Endothelial cell (in vitro differentiated cells): Measurements from ENCODE around the gene GNG12. TPM values are rescaled to one million over a fixed set of nuclear protein-coding genes. Genes with fewer than 3 reads are reported as not detected.

Experiments
- DNase-seq: peaks from one replicate; pipeline ENCODE4 v3.0.0; 2021; ENCODE audit warnings: low spot score
- H3K27ac Mint-ChIP-seq: one replicate; pipeline ENCODE4 v1.8.0; 2021; ENCODE audit warnings: mixed read lengths, inconsistent platforms; ENCODE audit not compliant: unreplicated experiment
- H3K27me3 Mint-ChIP-seq: one replicate; pipeline ENCODE4 v1.8.0; 2021; ENCODE audit warnings: mild to moderate bottlenecking, moderate library complexity, mixed read lengths, inconsistent platforms; ENCODE audit not compliant: unreplicated experiment
- H3K36me3 Mint-ChIP-seq: one replicate; pipeline ENCODE4 v1.8.0; 2021; ENCODE audit warnings: mild to moderate bottlenecking, low read depth, mixed read lengths, inconsistent platforms; ENCODE audit not compliant: unreplicated experiment
- H3K4me1 Mint-ChIP-seq: one replicate; pipeline ENCODE4 v1.8.0; 2021; ENCODE audit warnings: mild to moderate bottlenecking, mixed read lengths, inconsistent platforms; ENCODE audit not compliant: unreplicated experiment
- H3K4me3 Mint-ChIP-seq: one replicate; pipeline ENCODE4 v1.8.0; 2021; ENCODE audit warnings: mild to moderate bottlenecking, mixed read lengths, inconsistent platforms; ENCODE audit not compliant: unreplicated experiment
- H3K9me3 Mint-ChIP-seq: one replicate; pipeline ENCODE4 v1.8.0; 2021; ENCODE audit warnings: mixed read lengths, inconsistent platforms; ENCODE audit not compliant: unreplicated experiment
- CTCF ChIP-seq: fragments of 200-600 bp; sonication (generic); IDR thresholded peaks from one replicate; pipeline ENCODE4 v1.5.0; 2021; ENCODE audit warnings: antibody characterized with exemption; ENCODE audit not compliant: unreplicated experiment
- total RNA-seq: library from RNA; stranded (reverse); fragmentation: NEBNext Ultra II Directional; extraction: Animal tissue kit (Norgen Biotek cat#: 25700); gene quantifications from one replicate; pipeline ENCODE4 v1.2.1, GENCODE V29; 2021; ENCODE audit not compliant: unreplicated experiment

GNG12 gene
- total RNA-seq, 1 donor from 2014 or later: 26.2 TPM

GRCh38 chr1:67688526-67689219 lies 144.6 kb downstream of the GNG12 start:
- Mint-ChIP-seq H3K4me3 (peak overlapping the region; percentile 62), H3K4me1 (peaks cover 33% of the 10 kb centered on the region), H3K36me3 (peaks cover 17% of the 10 kb centered on the region), H3K27me3 (peaks cover 9% of the 10 kb centered on the region), H3K27ac (peak overlapping the region; percentile 79), H3K9me3 (no peaks in the 10 kb centered on the region)
- TF ChIP-seq CTCF: no peak
- peak; percentile 12 for DNase-seq

GRCh38 chr1:67687649-67688048 lies 145.6 kb downstream of the GNG12 start:
- Mint-ChIP-seq H3K4me3 (peak overlapping the region; percentile 85), H3K36me3 (peaks cover 17% of the 10 kb centered on the region), H3K4me1 (peaks cover 33% of the 10 kb centered on the region), H3K27ac (peak overlapping the region; percentile 70), H3K27me3 (peaks cover 9% of the 10 kb centered on the region), H3K9me3 (no peaks in the 10 kb centered on the region)
- no peak for DNase-seq
- TF ChIP-seq CTCF: no peak

- Mint-ChIP-seq H3K4me3 (peak overlapping the region; percentile 99), H3K36me3 (peaks cover 17% of the 10 kb centered on the region), H3K27me3 (peaks cover 9% of the 10 kb centered on the region)
These were observed 146.1 kb downstream of the GNG12 start for GRCh38 chr1:67687198-67687545.

GRCh38 chr1:67686267-67687197 lies 146.7 kb downstream of the GNG12 start:
- H3K36me3 Mint-ChIP-seq: peaks cover 17% of the 10 kb centered on the region
- peaks cover 9% of the 10 kb centered on the region for H3K27me3 Mint-ChIP-seq
- peak overlapping the region; percentile 99 for H3K4me3 Mint-ChIP-seq
- peak; percentile 62 for DNase-seq
- peak overlapping the region; percentile 97 for H3K27ac Mint-ChIP-seq
- no peaks in the 10 kb centered on the region for H3K9me3 Mint-ChIP-seq
- peaks cover 31% of the 10 kb centered on the region for H3K4me1 Mint-ChIP-seq
- no peak for TF ChIP-seq CTCF

More at GRCh38 chr1:67687198-67687545, 146.1 kb downstream of the GNG12 start:
- Mint-ChIP-seq H3K9me3 (no peaks in the 10 kb centered on the region), H3K27ac (peak overlapping the region; percentile 97), H3K4me1 (peaks cover 33% of the 10 kb centered on the region)
- no peak for DNase-seq
- TF ChIP-seq CTCF: no peak
